Adrenal gland (tissue), 12 donors: Measurements from ENCODE around the gene PLCB1. TPM values are rescaled to one million over a fixed set of nuclear protein-coding genes. Genes with fewer than 3 reads are reported as not detected.

Source experiments
- DNase-seq, 7 donors: peaks; one replicate each; pipeline ENCODE4 v3.0.0-alpha.2; 2019 to 2020
- H3K27ac ChIP-seq, 5 donors: fragments of 200-600 bp; sonication (generic) in 4 of 5; 1 replicate in 3 of 5; 2 replicates in 2 of 5; pipeline versions ENCODE4 v1.5.1 to v1.8.0; 2016 to 2020; ENCODE audit warnings: mild to moderate bottlenecking in 1 of 5
- H3K27me3 ChIP-seq: fragments of 200-600 bp; 2 replicates; pipeline ENCODE4 v1.8.0; 2021
- H3K36me3 ChIP-seq, 2 donors: fragments of 200-600 bp; replicated peaks in 1 of 2; 1 replicate in 1 of 2; 2 replicates in 1 of 2; pipeline versions ENCODE4 v1.5.1 to v1.8.0; 2018 to 2022
- H3K4me1 ChIP-seq, 2 donors: fragments of 200-600 bp; replicated peaks in 1 of 2; 1 replicate in 1 of 2; 2 replicates in 1 of 2; pipeline versions ENCODE4 v1.5.1 to v1.8.0; 2018 to 2021
- H3K4me3 ChIP-seq, 4 donors: fragments of 200-600 bp; sonication (generic) in 3 of 4; one replicate each; pipeline ENCODE4 v1.5.1; 2016 to 2018
- H3K9me3 ChIP-seq, 3 donors: fragments of 200-600 bp; sonication (generic) in 1 of 3; replicated peaks in 1 of 3; 1 replicate in 2 of 3; 2 replicates in 1 of 3; pipeline versions ENCODE4 v1.5.1 to v1.8.0; 2016 to 2021
- CTCF ChIP-seq, 6 experiments: fragments of 450-650 bp in 4 of 6; fragments of 200-600 bp in 2 of 6; sonication (generic) in 1 of 6; IDR thresholded peaks; 1 replicate in 5 of 6; 2 replicates in 1 of 6; pipeline versions ENCODE4 v1.5.1 to v1.8.0; 2016 to 2021; ENCODE audit warnings: antibody characterized with exemption in 6 of 6, mild to moderate bottlenecking in 2 of 6, moderate library complexity in 1 of 6
- POLR2A ChIP-seq, 2 donors: fragments of 450-650 bp; IDR thresholded peaks; one replicate each; pipeline ENCODE4 v1.6.1; 2017; ENCODE audit warnings: antibody characterized with exemption in 2 of 2, mild to moderate bottlenecking in 2 of 2, moderate library complexity in 1 of 2
- WGBS, 4 donors: extraction: QIAGEN DNeasy Blood & Tissue Kit in 2 of 4; methylation state at CpG; one replicate each; pipeline versions ENCODE4 v1.1.5 to v1.1.7; 2013 to 2017; 5-methylcytosine and 5-hydroxymethylcytosine counted together
- intact Hi-C, 2 donors: fragments of 100-400 bp; cut with DNase I; formaldehyde crosslinking; loops; one replicate each; pipeline versions ENCODE4 v1.14.1 to v1.15.0; 2022 to 2023
- polyA plus RNA-seq, 3 donors: library from polyadenylated mRNA; stranded (reverse); fragments of 200-250 nt in 2 of 3; fragments of 350-450 nt in 1 of 3; fragmentation: Illumina TruSeq in 1 of 3; extraction: RNeasy Lipid Tissue Mini Kit (QIAGEN cat#74804) in 1 of 3; gene quantifications; one replicate each; pipeline ENCODE4 v1.2.3, GENCODE V29; 2013 to 2014
- total RNA-seq, 9 donors: library from RNA; depleted of rRNA in 4 of 9; stranded (reverse); fragments of >200 nt in 4 of 9; fragments of 120-200 nt in 1 of 9; fragmentation: NEBNext Ultra II Directional in 1 of 9; extraction: Animal tissue kit (Norgen Biotek cat#: 25700) in 1 of 9; gene quantifications; one replicate each; pipeline versions ENCODE4 v1.1.0 to v1.2.4, GENCODE V29; 2013 to 2023
- donor health status: healthy with polysubstance abuse.
- donor health status: Bipolar disorder and iron deficiency.
- donor health status: DM: yes; HTN: yes; CAD: no.
- donor health status: DM: no; HTN: no; CAD: no.
- donor health status: DM: no; HTN: no; CAD: no.
- donor health status: DM: yes; HTN: yes; CAD: no.

PLCB1 gene
- total and polyA plus RNA-seq, 12 donors: 7.7 to 56.6 (median 27.9) TPM

GRCh38 chr20:8547035-8547650, 415.1 kb downstream of the PLCB1 start:
- Histone ChIP-seq H3K4me1 (peaks cover 0 to 7% of the 10 kb centered on the region in 2 donors), H3K4me3 (no peak overlapping the region), H3K36me3 (no peaks in the 10 kb centered on the region), H3K27me3 (no peaks in the 10 kb centered on the region), H3K9me3 (no peaks in the 10 kb centered on the region), H3K27ac (no peak overlapping the region)
- DNase-seq: no peak
- WGBS, 4 donors: 47 to 54% (median 50%) methylated on average over 6 of the region's 6 CpGs
- intact Hi-C loops: no loop called here
- TF ChIP-seq CTCF (IDR thresholded peaks at IDR 0.05): no peak
- no peak for TF ChIP-seq POLR2A (IDR thresholded peaks at IDR 0.05)

- H3K27me3 ChIP-seq: no peaks in the 10 kb centered on the region
- no peak for DNase-seq
- no peak overlapping the region for H3K27ac ChIP-seq
- H3K36me3 ChIP-seq: no peaks in the 10 kb centered on the region
- intact Hi-C loops: no loop called here
- WGBS, 4 donors: 83 to 93% (median 89%) methylated on average over 1 of the region's 1 CpG
- no peak overlapping the region for H3K4me3 ChIP-seq
- TF ChIP-seq POLR2A (IDR thresholded peaks at IDR 0.05): no peak
- no peak for TF ChIP-seq CTCF (IDR thresholded peaks at IDR 0.05)
- peaks cover 0 to 7% of the 10 kb centered on the region in 2 donors for H3K4me1 ChIP-seq
- H3K9me3 ChIP-seq: no peaks in the 10 kb centered on the region
Observed at GRCh38 chr20:8547968-8548588, 416.0 kb downstream of the PLCB1 start.

- WGBS, 4 donors: 97 to 99% (median 98%) methylated on average over 3 of the region's 3 CpGs
- intact Hi-C loops: no loop called here
- no peak overlapping the region for H3K4me3 ChIP-seq
- no peaks in the 10 kb centered on the region for H3K27me3 ChIP-seq
- H3K4me1 ChIP-seq: peaks cover 0 to 7% of the 10 kb centered on the region in 2 donors
- no peaks in the 10 kb centered on the region for H3K9me3 ChIP-seq
- H3K36me3 ChIP-seq: no peaks in the 10 kb centered on the region
- DNase-seq: no peak
- TF ChIP-seq POLR2A (IDR thresholded peaks at IDR 0.05): no peak
- no peak for TF ChIP-seq CTCF (IDR thresholded peaks at IDR 0.05)
- no peak overlapping the region for H3K27ac ChIP-seq
Observed at GRCh38 chr20:8549192-8549591, 417.1 kb downstream of the PLCB1 start.

- Histone ChIP-seq H3K36me3 (no peaks in the 10 kb centered on the region), H3K4me1 (no peaks in the 10 kb centered on the region), H3K27me3 (no peaks in the 10 kb centered on the region), H3K4me3 (no peak overlapping the region), H3K9me3 (peaks cover 0 to 4% (median 0%) of the 10 kb centered on the region in 3 donors), H3K27ac (no peak overlapping the region)
- no peak for DNase-seq
- intact Hi-C loops: no loop called here
- WGBS, 4 donors: 65 to 91% (median 74%) methylated on average over 1 of the region's 1 CpG
- TF ChIP-seq CTCF (IDR thresholded peaks at IDR 0.05) (no peak), POLR2A (IDR thresholded peaks at IDR 0.05) (no peak)
Observed at GRCh38 chr20:8557711-8558110, 425.6 kb downstream of the PLCB1 start.
